ENCODE results near the gene FNBP1L. TPM values are rescaled to one million over a fixed set of nuclear protein-coding genes. Genes with fewer than 3 reads are reported as not detected.

The FNBP1L gene
- polyA plus RNA-seq, 1 donor (not counting 4 experiments of a cell fraction or from before 2014, with no cell fraction given), result 22.9 TPM

GRCh38 chr1:93443454-93443853, 4.5 kb upstream of the FNBP1L start:
- Histone ChIP-seq H3K27me3 (ENCODE audit: control insufficient read depth, extremely low read depth, insufficient read depth, low read length) (no peaks in the 10 kb centered on the region), H3K9me1 (ENCODE audit: control insufficient read depth, extremely low read depth, insufficient read depth, low read length) (no peaks in the 10 kb centered on the region), H3K4me1 (ENCODE audit: control insufficient read depth, extremely low read depth, insufficient read depth, low read length) (peaks cover 10% of the 10 kb centered on the region), H3K79me2 (ENCODE audit: control insufficient read depth, insufficient read depth, low read length) (no peaks in the 10 kb centered on the region), H3K4me3 (ENCODE audit: control insufficient read depth in 2 of 3, extremely low read depth in 1 of 3, insufficient read depth in 2 of 3, low read depth in 1 of 3, low read length in 3 of 3) (no peak overlapping the region), H3K9me3 (ENCODE audit: control insufficient read depth, low read depth, low read length) (no peaks in the 10 kb centered on the region), H3K4me2 (ENCODE audit: control insufficient read depth, extremely low read depth, insufficient read depth, low read depth, low read length) (no peak overlapping the region), H2AFZ (ENCODE audit: control insufficient read depth, low read length) (no peak overlapping the region), H4K20me1 (ENCODE audit: control insufficient read depth, extremely low read depth, insufficient read depth, low read length) (no peaks in the 10 kb centered on the region), H3K27ac (ENCODE audit: control insufficient read depth, insufficient read depth, low read length) (no peak overlapping the region), H3K36me3 (ENCODE audit: control insufficient read depth in 2 of 2, extremely low read depth in 1 of 2, insufficient read depth in 2 of 2, low read length in 2 of 2) (no peaks in the 10 kb centered on the region), H3K9ac (ENCODE audit: control insufficient read depth, extremely low read depth, insufficient read depth, low read length) (no peak overlapping the region)
- TF ChIP-seq EZH2 (IDR thresholded peaks at IDR 0.05; ENCODE audit: low read length), result no peak
- no peak for TF ChIP-seq CTCF (optimal IDR thresholded peaks at IDR 0.05 in 1 of 3, IDR thresholded peaks at IDR 0.05 in 1 of 3, conservative IDR thresholded peaks at IDR 0.05 in 1 of 3; ENCODE audit: extremely low read depth in 1 of 3, insufficient read depth in 2 of 3, low read length in 3 of 3)
- no peak for FAIRE-seq
- no peak for DNase-seq (ENCODE audit: low read depth, low spot score)
- dilution Hi-C loops (cut with MboI; ENCODE audit: extremely low pct_ligation_motif_present, low sequenced_read_pairs), result no loop called here

- no peaks in the 10 kb centered on the region for H3K27me3 ChIP-seq (ENCODE audit: control insufficient read depth, extremely low read depth, insufficient read depth, low read length)
- peak; percentile 99 for FAIRE-seq
- H3K4me1 ChIP-seq (ENCODE audit: control insufficient read depth, extremely low read depth, insufficient read depth, low read length), result peaks cover 11% of the 10 kb centered on the region
- no peaks in the 10 kb centered on the region for H3K9me1 ChIP-seq (ENCODE audit: control insufficient read depth, extremely low read depth, insufficient read depth, low read length)
- no peaks in the 10 kb centered on the region for H4K20me1 ChIP-seq (ENCODE audit: control insufficient read depth, extremely low read depth, insufficient read depth, low read length)
- no peaks in the 10 kb centered on the region for H3K36me3 ChIP-seq (ENCODE audit: control insufficient read depth in 2 of 2, extremely low read depth in 1 of 2, insufficient read depth in 2 of 2, low read length in 2 of 2)
- peak overlapping the region; percentile 70 for H3K9ac ChIP-seq (ENCODE audit: control insufficient read depth, extremely low read depth, insufficient read depth, low read length)
- H3K9me3 ChIP-seq (ENCODE audit: control insufficient read depth, low read depth, low read length), result no peaks in the 10 kb centered on the region
- peak overlapping the region; percentile 98 for H3K4me2 ChIP-seq (ENCODE audit: control insufficient read depth, extremely low read depth, insufficient read depth, low read depth, low read length)
- H3K79me2 ChIP-seq (ENCODE audit: control insufficient read depth, insufficient read depth, low read length), result peaks cover 18% of the 10 kb centered on the region
- TF ChIP-seq EZH2 (IDR thresholded peaks at IDR 0.05; ENCODE audit: low read length) (no peak), CTCF (optimal IDR thresholded peaks at IDR 0.05 in 1 of 3, IDR thresholded peaks at IDR 0.05 in 1 of 3, conservative IDR thresholded peaks at IDR 0.05 in 1 of 3; ENCODE audit: extremely low read depth in 1 of 3, insufficient read depth in 2 of 3, low read length in 3 of 3) (peak in 1 of 3 experiments; percentile 32)
- dilution Hi-C loops (cut with MboI; ENCODE audit: extremely low pct_ligation_motif_present, low sequenced_read_pairs), result no loop called here
- peak; percentile 41 for DNase-seq (ENCODE audit: low read depth, low spot score)
- peak overlapping the region; percentile 71 for H3K27ac ChIP-seq (ENCODE audit: control insufficient read depth, insufficient read depth, low read length)
- peak overlapping the region; percentile 69 to 95 (median 95) for H3K4me3 ChIP-seq (ENCODE audit: control insufficient read depth in 2 of 3, extremely low read depth in 1 of 3, insufficient read depth in 2 of 3, low read depth in 1 of 3, low read length in 3 of 3)
- H2AFZ ChIP-seq (ENCODE audit: control insufficient read depth, low read length), result peak overlapping the region; percentile 78
Measured at GRCh38 chr1:93446837-93447451, 974 bp upstream of the FNBP1L start.
